Thoracic aorta (tissue), 2 donors: ENCODE results near the gene CA5A. TPM values are rescaled to one million over a fixed set of nuclear protein-coding genes. Genes with fewer than 3 reads are reported as not detected.

ENCODE experiments used
- ATAC-seq: fragments of 150-250 bp; one replicate; pipeline ENCODE4 v1.8.0; 2017; ENCODE audit warnings: low read depth; ENCODE audit not compliant: insufficient number of reproducible peaks, low FRiP score
- DNase-seq: peaks from one replicate; pipeline ENCODE4 v3.0.0-alpha.2; 2020; ENCODE audit warnings: low spot score
- H3K27ac ChIP-seq, 2 donors: fragments of 200-600 bp; sonication (generic); 1 replicate in 1 of 2; 2 replicates in 1 of 2; pipeline ENCODE4 v1.5.1; 2016; ENCODE audit warnings: mild to moderate bottlenecking in 2 of 2, moderate library complexity in 2 of 2
- H3K27me3 ChIP-seq: fragments of 200-600 bp; sonication (generic); replicated peaks from 2 replicates; pipeline ENCODE4 v1.6.0; 2016; ENCODE audit warnings: mild to moderate bottlenecking; ENCODE audit not compliant: insufficient read depth
- H3K36me3 ChIP-seq: fragments of 200-600 bp; sonication (generic); one replicate; pipeline ENCODE4 v1.5.1; 2016
- H3K4me1 ChIP-seq, 2 donors: fragments of 200-600 bp; sonication (generic); 1 replicate in 1 of 2; 2 replicates in 1 of 2; pipeline versions ENCODE4 v1.5.1 to v1.6.0; 2016; ENCODE audit warnings: low read depth in 2 of 2, mild to moderate bottlenecking in 1 of 2; ENCODE audit not compliant: control insufficient read depth in 1 of 2
- H3K4me3 ChIP-seq: fragments of 200-600 bp; sonication (generic); 2 replicates; pipeline ENCODE4 v1.5.1; 2016; ENCODE audit warnings: mild to moderate bottlenecking
- H3K9me3 ChIP-seq: fragments of 200-600 bp; sonication (generic); 2 replicates; pipeline ENCODE4 v1.5.1; 2016
- total RNA-seq, 2 donors: library from RNA; depleted of rRNA; stranded (reverse); fragments of >200 nt; gene quantifications; one replicate each; pipeline versions ENCODE4 v1.1.0 to v1.2.3, GENCODE V29; 2016
- TF ChIP-seq, protein P1 (sequence below): fragments of 200-600 bp; sonication (generic); IDR thresholded peaks from one replicate; pipeline ENCODE4 v1.5.1; 2019; ENCODE audit warnings: antibody characterized with exemption

The CA5A gene
- total RNA-seq, 2 donors from 2014 or later, result not detected

DNA sequence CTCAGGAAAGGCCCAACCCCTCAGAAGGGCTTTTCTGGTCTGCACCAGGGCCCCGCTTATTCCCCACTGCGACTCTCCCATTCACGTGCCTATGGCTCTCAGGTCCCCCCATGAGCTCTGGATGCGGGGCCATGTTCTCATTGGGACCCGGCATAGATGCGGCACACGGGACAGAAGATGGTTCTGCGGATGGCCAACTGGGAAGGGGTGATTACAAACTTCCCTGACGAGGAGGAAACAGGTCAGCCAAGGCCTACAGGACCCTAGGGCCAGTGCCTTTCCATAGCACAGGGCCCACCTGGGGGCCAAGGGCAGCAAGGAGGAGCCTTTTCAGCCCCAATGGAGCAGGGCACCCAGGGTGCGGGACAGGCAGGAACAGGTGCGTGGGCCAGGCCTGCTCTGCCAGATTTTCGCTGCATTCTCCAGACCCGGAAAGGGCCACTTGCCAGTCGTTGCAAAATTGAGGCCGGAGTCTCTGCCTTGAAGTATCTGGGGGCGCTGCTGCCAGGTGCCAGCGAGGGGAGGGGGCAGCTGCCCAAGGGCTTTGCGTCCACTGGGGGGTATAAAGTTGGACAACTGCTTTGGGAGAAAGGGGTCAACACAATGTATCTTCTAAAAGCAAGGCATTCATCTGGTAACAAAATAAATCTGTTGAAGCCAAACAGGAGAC lies 87.5 kb downstream of the CA5A start:
- no peaks in the 10 kb centered on the region for H3K27me3 ChIP-seq
- DNase-seq (no peak), ATAC-seq (no peak)
- no peaks in the 10 kb centered on the region for H3K9me3 ChIP-seq
- TF ChIP-seq, protein P1, sequence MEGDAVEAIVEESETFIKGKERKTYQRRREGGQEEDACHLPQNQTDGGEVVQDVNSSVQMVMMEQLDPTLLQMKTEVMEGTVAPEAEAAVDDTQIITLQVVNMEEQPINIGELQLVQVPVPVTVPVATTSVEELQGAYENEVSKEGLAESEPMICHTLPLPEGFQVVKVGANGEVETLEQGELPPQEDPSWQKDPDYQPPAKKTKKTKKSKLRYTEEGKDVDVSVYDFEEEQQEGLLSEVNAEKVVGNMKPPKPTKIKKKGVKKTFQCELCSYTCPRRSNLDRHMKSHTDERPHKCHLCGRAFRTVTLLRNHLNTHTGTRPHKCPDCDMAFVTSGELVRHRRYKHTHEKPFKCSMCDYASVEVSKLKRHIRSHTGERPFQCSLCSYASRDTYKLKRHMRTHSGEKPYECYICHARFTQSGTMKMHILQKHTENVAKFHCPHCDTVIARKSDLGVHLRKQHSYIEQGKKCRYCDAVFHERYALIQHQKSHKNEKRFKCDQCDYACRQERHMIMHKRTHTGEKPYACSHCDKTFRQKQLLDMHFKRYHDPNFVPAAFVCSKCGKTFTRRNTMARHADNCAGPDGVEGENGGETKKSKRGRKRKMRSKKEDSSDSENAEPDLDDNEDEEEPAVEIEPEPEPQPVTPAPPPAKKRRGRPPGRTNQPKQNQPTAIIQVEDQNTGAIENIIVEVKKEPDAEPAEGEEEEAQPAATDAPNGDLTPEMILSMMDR, result no peak
- H3K4me1 ChIP-seq, result peaks cover 7 to 16% of the 10 kb centered on the region in 2 donors
- H3K4me3 ChIP-seq, result no peak overlapping the region
- H3K27ac ChIP-seq, result no peak overlapping the region
- H3K36me3 ChIP-seq, result no peaks in the 10 kb centered on the region

DNA sequence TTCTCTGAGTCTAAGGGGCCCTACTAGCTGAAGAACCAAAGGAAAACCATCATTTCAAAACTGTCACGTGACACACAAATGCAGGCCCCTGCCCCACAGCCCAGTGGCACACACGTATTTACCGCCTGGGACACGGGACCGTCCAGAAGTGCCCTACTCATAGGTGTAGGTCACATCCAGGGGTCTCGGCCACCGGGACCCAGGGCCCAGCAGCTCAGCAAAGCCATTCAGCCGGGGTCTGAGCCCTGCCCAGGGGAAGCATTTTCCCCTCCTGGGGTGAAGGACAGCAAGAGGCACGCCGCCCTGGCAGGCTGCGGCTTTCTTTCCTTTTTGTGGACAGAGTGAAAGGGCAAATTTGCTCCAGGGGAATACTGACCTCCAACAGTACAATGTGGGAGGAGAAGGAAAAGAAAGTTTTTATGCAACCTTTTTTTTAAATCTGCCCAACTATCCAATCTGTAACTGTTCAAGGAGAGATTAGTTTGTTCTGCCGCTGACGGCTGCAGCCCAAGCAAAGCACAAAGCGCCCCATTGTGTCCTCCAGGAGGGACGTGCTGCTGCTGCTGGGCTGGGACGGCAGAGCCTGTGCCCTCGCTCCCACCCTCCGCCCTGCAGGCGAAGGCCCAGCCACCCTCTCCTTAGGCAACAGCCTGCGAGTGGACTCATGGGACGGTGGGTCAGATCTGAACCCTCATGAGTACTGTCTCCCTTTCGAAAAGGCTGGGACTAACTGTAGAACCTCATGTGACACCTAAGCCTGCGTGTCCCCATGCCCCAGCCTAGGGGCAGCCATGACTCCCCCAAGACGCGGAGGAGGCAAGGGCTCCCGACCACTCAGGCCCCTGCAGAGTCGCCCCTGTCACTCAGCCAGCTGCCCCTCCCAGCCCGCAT lies 88.3 kb downstream of the CA5A start:
- Histone ChIP-seq H3K27me3 (no peaks in the 10 kb centered on the region), H3K4me3 (no peak overlapping the region), H3K4me1 (peaks cover 3 to 11% of the 10 kb centered on the region in 2 donors), H3K27ac (no peak overlapping the region), H3K9me3 (no peaks in the 10 kb centered on the region), H3K36me3 (no peaks in the 10 kb centered on the region)
- DNase-seq, result no peak
- TF ChIP-seq, protein P1, result no peak
- ATAC-seq, result no peak

DNA sequence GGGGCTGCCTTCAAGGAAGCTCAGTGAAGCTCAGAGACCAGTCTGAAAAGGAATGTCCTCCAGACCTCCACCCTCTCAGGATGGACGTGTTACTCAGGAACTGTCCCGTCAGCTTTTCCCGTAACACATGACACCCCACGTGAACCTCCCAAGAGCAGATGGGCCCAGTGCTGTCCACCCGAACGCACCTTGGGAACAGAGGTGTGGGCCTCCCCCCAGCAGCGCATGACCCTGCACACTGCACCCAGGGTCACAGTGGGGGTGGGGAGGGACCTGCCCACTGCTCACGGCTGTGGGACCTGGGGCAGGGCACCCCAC lies 88.9 kb downstream of the CA5A start:
- H3K9me3 ChIP-seq, result no peaks in the 10 kb centered on the region
- H3K4me1 ChIP-seq, result peaks cover 0 to 5% of the 10 kb centered on the region in 2 donors
- no peak overlapping the region for H3K4me3 ChIP-seq
- H3K27me3 ChIP-seq, result no peaks in the 10 kb centered on the region
- no peaks in the 10 kb centered on the region for H3K36me3 ChIP-seq
- ATAC-seq (no peak), DNase-seq (no peak)
- TF ChIP-seq, protein P1, result no peak
- H3K27ac ChIP-seq, result no peak overlapping the region

DNA sequence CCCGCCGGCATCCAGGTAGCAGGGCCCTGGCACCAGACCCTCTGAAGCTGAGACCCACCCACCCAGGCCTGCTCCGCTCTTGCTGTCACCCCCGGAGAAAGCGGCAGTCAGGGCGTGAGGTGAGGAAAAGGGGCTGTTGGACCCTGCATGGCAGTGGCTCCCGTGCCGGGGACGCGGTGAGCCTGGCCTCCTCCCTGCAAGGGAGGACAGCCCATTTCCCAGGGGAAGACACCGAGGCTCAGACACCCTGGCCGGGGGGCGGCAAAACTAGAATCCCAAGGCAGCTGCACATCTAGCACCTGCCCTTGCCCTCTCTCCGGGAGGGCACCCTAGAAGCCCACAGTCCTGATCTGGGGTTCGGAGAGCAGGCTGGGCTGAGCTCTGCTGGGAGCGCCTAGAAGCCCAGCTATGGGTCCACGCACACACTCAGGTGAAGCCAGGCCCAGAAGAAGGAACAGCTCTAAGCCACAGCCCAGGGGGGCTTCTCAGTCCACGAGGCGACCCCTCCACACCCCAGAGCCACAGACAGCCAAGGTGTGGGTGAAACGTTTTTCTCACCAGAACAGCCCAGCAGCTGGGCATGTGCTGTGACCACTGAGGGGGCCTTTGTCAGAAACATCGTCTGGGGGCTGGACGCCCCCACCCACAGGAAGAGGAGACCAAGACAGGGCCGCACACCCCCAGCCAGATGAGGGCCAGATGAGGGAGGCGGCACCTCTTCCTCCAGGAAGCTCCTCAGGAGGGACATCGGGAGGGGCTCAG lies 89.4 kb downstream of the CA5A start:
- ATAC-seq, result no peak

More for the DNA sequence above, 89.4 kb downstream of the CA5A start:
- TF ChIP-seq, protein P1, result no peak
- DNase-seq, result no peak
- H3K4me1 ChIP-seq, result peaks cover 0 to 4% of the 10 kb centered on the region in 2 donors
- no peak overlapping the region for H3K27ac ChIP-seq
- H3K27me3 ChIP-seq, result no peaks in the 10 kb centered on the region
- H3K36me3 ChIP-seq, result no peaks in the 10 kb centered on the region
- H3K4me3 ChIP-seq, result no peak overlapping the region
- H3K9me3 ChIP-seq, result no peaks in the 10 kb centered on the region
